Endothelial cell of umbilical vein (primary cell): ENCODE results near the gene DCAF5. TPM values are rescaled to one million over a fixed set of nuclear protein-coding genes. Genes with fewer than 3 reads are reported as not detected.

Source experiments
- BruUV-seq: library from RNA; stranded (reverse); fragments of 400-500 nt; replicated peaks from 2 replicates; lab custom pipeline; 2021; lab: Mats Ljungman, UMichigan
- CTCF ChIA-PET: fragments of 300-600, 350-600 bp; sonication (Branson Sonifier 250); formaldehyde crosslinking; loops from one replicate; lab custom pipeline; 2021; ENCODE audit warnings: antibody characterized with exemption, inconsistent platforms; lab: Charles Lee
- POLR2A ChIA-PET: fragments of 300-600, 350-600 bp; sonication (Branson Sonifier 250); formaldehyde crosslinking; loops from one replicate; lab custom pipeline; 2021; ENCODE audit warnings: antibody characterized with exemption, inconsistent platforms; lab: Charles Lee
- DNase-seq: peaks from one replicate; pipeline ENCODE4 v3.0.0-alpha.2; 2011; ENCODE audit warnings: low read depth, low spot score
- FAIRE-seq: peaks from 2 replicates; lab custom pipeline; 2011; peaks lifted over from hg19 to GRCh38; lab: Jason Lieb, UNC
- H2AFZ ChIP-seq: 2 replicates; pipeline ENCODE4 v1.6.0; 2012; ENCODE audit warnings: low read depth, low read length, control low read depth, inconsistent platforms
- H3K27ac ChIP-seq: 2 replicates; pipeline ENCODE4 v1.5.1; 2011; ENCODE audit warnings: low read depth, mild to moderate bottlenecking, control low read depth, low read length, moderate library complexity; ENCODE audit not compliant: insufficient read depth
- H3K27me3 ChIP-seq, 2 experiments: 2 replicates each; pipeline versions ENCODE4 v1.6.0 to v1.6.1; 2011; ENCODE audit warnings: low read length in 2 of 2, mixed read lengths in 1 of 2; ENCODE audit not compliant: control insufficient read depth in 2 of 2, insufficient read depth in 2 of 2
- H3K36me3 ChIP-seq, 2 experiments: 2 replicates in 1 of 2; 3 replicates in 1 of 2; pipeline ENCODE4 v1.5.1; 2011; ENCODE audit warnings: low read length in 2 of 2, mild to moderate bottlenecking in 1 of 2, moderate library complexity in 1 of 2; ENCODE audit not compliant: control insufficient read depth in 2 of 2, insufficient read depth in 2 of 2; ENCODE audit errors: extremely low read depth in 1 of 2
- H3K4me1 ChIP-seq: 3 replicates; pipeline ENCODE4 v1.5.1; 2011; ENCODE audit warnings: mild to moderate bottlenecking, low read length; ENCODE audit not compliant: control insufficient read depth, insufficient read depth; ENCODE audit errors: extremely low read depth
- H3K4me2 ChIP-seq: 2 replicates; pipeline ENCODE4 v1.6.1; 2011; ENCODE audit warnings: low read length, control low read depth, mixed read lengths; ENCODE audit not compliant: insufficient read depth
- H3K4me3 ChIP-seq, 3 experiments: fragments of 200-600 bp in 1 of 3; sonication (generic), shearing (Covaris generic) in 1 of 3; replicated peaks in 1 of 3; 2 replicates each; pipeline ENCODE4 v1.5.1; 2011 to 2016; ENCODE audit warnings: control low read depth in 3 of 3, low read length in 3 of 3, mild to moderate bottlenecking in 2 of 3, inconsistent platforms in 1 of 3, low read depth in 1 of 3, moderate library complexity in 1 of 3; ENCODE audit not compliant: insufficient read depth in 1 of 3
- H3K79me2 ChIP-seq: 2 replicates; pipeline ENCODE4 v1.6.0; 2012; ENCODE audit warnings: low read length, inconsistent platforms; ENCODE audit not compliant: control insufficient read depth, insufficient read depth
- H3K9ac ChIP-seq: replicated peaks from 2 replicates; pipeline ENCODE3; 2011; ENCODE audit warnings: low read length, control low read depth; ENCODE audit not compliant: insufficient read depth; ENCODE audit errors: extremely low read depth
- H3K9me1 ChIP-seq: replicated peaks from 3 replicates; pipeline ENCODE4 v1.6.0; 2011; ENCODE audit warnings: mild to moderate bottlenecking, low read length; ENCODE audit not compliant: control insufficient read depth, insufficient read depth; ENCODE audit errors: extremely low read depth
- H3K9me3 ChIP-seq: replicated peaks from 2 replicates; pipeline ENCODE4 v1.5.1; 2012; ENCODE audit warnings: low read length, inconsistent platforms; ENCODE audit not compliant: control insufficient read depth, insufficient read depth
- H4K20me1 ChIP-seq: replicated peaks from 2 replicates; pipeline ENCODE3; 2011; ENCODE audit warnings: mild to moderate bottlenecking, low read length; ENCODE audit not compliant: control insufficient read depth, insufficient read depth; ENCODE audit errors: extremely low read depth
- EZH2 ChIP-seq: IDR thresholded peaks from 2 replicates; pipeline ENCODE4 v1.6.1; 2012; ENCODE audit warnings: borderline replicate concordance, low read depth, mild to moderate bottlenecking, moderate library complexity, low read length, inconsistent platforms; ENCODE audit not compliant: severe bottlenecking
- FOS ChIP-seq: IDR thresholded peaks from 2 replicates; pipeline ENCODE4 v1.6.1; 2011; ENCODE audit warnings: mild to moderate bottlenecking, low read length, moderate library complexity, borderline replicate concordance; ENCODE audit not compliant: insufficient read depth
- JUN ChIP-seq: IDR thresholded peaks from 2 replicates; pipeline ENCODE4 v1.6.1; 2011; ENCODE audit warnings: borderline replicate concordance, low read depth; ENCODE audit not compliant: insufficient read length, insufficient read depth
- MYC ChIP-seq: IDR thresholded peaks from one replicate; pipeline ENCODE4 v1.6.1; 2011; ENCODE audit warnings: mild to moderate bottlenecking, low read depth, low read length
- POLR2A ChIP-seq: IDR thresholded peaks from 2 replicates; pipeline ENCODE4 v1.6.1; 2012; ENCODE audit warnings: low read depth, mild to moderate bottlenecking, control low read depth, low read length
- POLR2AphosphoS5 ChIP-seq: IDR thresholded peaks from 2 replicates; pipeline ENCODE4 v1.6.1; 2012; ENCODE audit warnings: low read depth, mild to moderate bottlenecking, control low read depth, low read length, moderate library complexity; ENCODE audit not compliant: insufficient read depth
- dilution Hi-C: fragments of 300-500 bp; cut with MboI; formaldehyde crosslinking; loops from one replicate; pipeline ENCODE4 v1.15.0; 2019; ENCODE audit warnings: low sequenced_read_pairs; ENCODE audit not compliant: extremely low pct_ligation_motif_present
- intact Hi-C: fragments of 100-400 bp; cut with micrococcal nuclease; formaldehyde crosslinking; loops from one replicate; pipeline ENCODE4 v1.10.0; 2022
- polyA plus RNA-seq, 4 experiments: library from polyadenylated mRNA; depleted of rRNA in 3 of 4; stranded (reverse) in 3 of 4; unstranded in 1 of 4; fragments of >200 nt; gene quantifications; 2 replicates each; pipeline versions ENCODE4 v1.2.1 to v1.2.3, GENCODE V29; 2011 to 2012; ENCODE audit warnings: missing spikeins in 1 of 4
- total RNA-seq: library from RNA; stranded (reverse); gene quantifications from 2 replicates; pipeline ENCODE4 v1.2.3, GENCODE V29; 2021

The DCAF5 gene
- total and polyA plus RNA-seq, 2 donors (not counting 3 experiments of a cell fraction or from before 2014, with no cell fraction given): 37.9 to 52.5 TPM

GRCh38 chr14:69059658-69060623, 93.0 kb downstream of the DCAF5 start:
- Histone ChIP-seq H3K36me3 (peaks cover 2 to 4% of the 10 kb centered on the region in 2 experiments), H3K4me1 (peaks cover 25% of the 10 kb centered on the region), H3K9me3 (no peaks in the 10 kb centered on the region), H3K9me1 (no peaks in the 10 kb centered on the region), H3K4me3 (no peak overlapping the region), H3K27me3 (no peaks in the 10 kb centered on the region), H3K4me2 (no peak overlapping the region), H4K20me1 (no peaks in the 10 kb centered on the region), H3K9ac (no peak overlapping the region), H3K27ac (peak overlapping the region; percentile 7), H3K79me2 (no peaks in the 10 kb centered on the region), H2AFZ (no peak overlapping the region)
- POLR2A ChIA-PET: interaction anchor here (1.2 kb wide), 1 partner anchor 8 kb away, joined by 3 read pairs; no protein-coding TSS in a partner anchor
- TF ChIP-seq POLR2A (no peak), EZH2 (no peak), POLR2AphosphoS5 (no peak), JUN (peak; percentile 60), MYC (no peak), FOS (peak; percentile 3)
- dilution Hi-C loops: no loop called here
- FAIRE-seq: peak; percentile 67
- intact Hi-C loops: loop anchor here (5.0 kb wide), 1 partner anchor 32 kb away; no protein-coding TSS in a partner anchor
- no TSS peak for BruUV-seq
- CTCF ChIA-PET: interaction anchor here (0.7 to 2.2 kb wide), 13 partner anchors 10 to 124 kb away, joined by 3 to 8 read pairs (median 4); no protein-coding TSS in a partner anchor
- peak; percentile 51 for DNase-seq
